IMR-90 (cell line): ENCODE data around the gene PTPRN2. TPM values are rescaled to one million over a fixed set of nuclear protein-coding genes. Genes with fewer than 3 reads are reported as not detected.

Source experiments
- ATAC-seq: fragments of 200-7000 bp; cut with Tn5 transposase; 2 replicates; pipeline ENCODE4 v1.9.1; 2020; ENCODE audit warnings: low read depth, mild to moderate bottlenecking, moderate library complexity
- BruUV-seq: library from RNA; stranded (reverse); fragments of 400-500 nt; replicated peaks from 2 replicates; lab custom pipeline; 2021; lab: Mats Ljungman, UMichigan
- CTCF ChIA-PET: fragments of 300-600 bp; formaldehyde crosslinking; extraction: SDS; loops from one replicate; lab custom pipeline; 2021; ENCODE audit warnings: antibody characterized with exemption; lab: Yijun Ruan, JAX
- POLR2A ChIA-PET: fragments of 300-600 bp; sonication (Branson Sonifier 250); formaldehyde crosslinking; loops from one replicate; lab custom pipeline; 2022; ENCODE audit warnings: antibody characterized with exemption; ENCODE audit not compliant: unreplicated experiment; lab: Charles Lee
- DNase-seq: peaks from one replicate; pipeline ENCODE4 v3.0.0; 2013
- H2AFZ ChIP-seq: replicated peaks from 2 replicates; pipeline ENCODE3; 2013; ENCODE audit warnings: low read length, mild to moderate bottlenecking; ENCODE audit not compliant: poor library complexity
- H2AK5ac ChIP-seq: 2 replicates; pipeline ENCODE4 v1.6.1; 2013; ENCODE audit warnings: low read depth, low read length, inconsistent platforms
- H2AK9ac ChIP-seq: replicated peaks from 2 replicates; pipeline ENCODE3; 2013; ENCODE audit warnings: mild to moderate bottlenecking, low read depth, low read length, moderate library complexity; ENCODE audit not compliant: poor library complexity
- H2BK120ac ChIP-seq: 2 replicates; pipeline ENCODE4 v1.6.1; 2013; ENCODE audit warnings: low read depth, low read length, inconsistent platforms
- H2BK15ac ChIP-seq: 3 replicates; pipeline ENCODE4 v1.6.1; 2013; ENCODE audit warnings: low read depth, low read length, inconsistent platforms
- H2BK20ac ChIP-seq: 2 replicates; pipeline ENCODE4 v1.6.1; 2013; ENCODE audit warnings: low read depth, mild to moderate bottlenecking, inconsistent platforms, low read length, moderate library complexity
- H2BK5ac ChIP-seq: 2 replicates; pipeline ENCODE4 v1.6.1; 2013; ENCODE audit warnings: mild to moderate bottlenecking, low read depth, low read length, inconsistent platforms; ENCODE audit not compliant: poor library complexity, severe bottlenecking
- H3K14ac ChIP-seq: replicated peaks from 2 replicates; pipeline ENCODE4 v1.6.1; 2013; ENCODE audit warnings: low read depth, low read length, inconsistent platforms
- H3K18ac ChIP-seq: 2 replicates; pipeline ENCODE4 v1.6.1; 2013; ENCODE audit warnings: low read depth, low read length, control low read depth
- H3K23ac ChIP-seq: 2 replicates; pipeline ENCODE4 v1.6.1; 2013; ENCODE audit warnings: low read depth, low read length, inconsistent platforms
- H3K27ac ChIP-seq: 2 replicates; pipeline ENCODE4 v1.5.1; 2013; ENCODE audit warnings: mild to moderate bottlenecking, control low read depth, low read length; ENCODE audit not compliant: insufficient read depth
- H3K27me3 ChIP-seq: 2 replicates; pipeline ENCODE4 v1.6.1; 2013; ENCODE audit warnings: low read length; ENCODE audit not compliant: control insufficient read depth, insufficient read depth
- H3K36me3 ChIP-seq: 2 replicates; pipeline ENCODE4 v1.6.1; 2013; ENCODE audit warnings: low read length, mixed read lengths; ENCODE audit not compliant: control insufficient read depth, insufficient read depth
- H3K4ac ChIP-seq: 2 replicates; pipeline ENCODE4 v1.6.1; 2013; ENCODE audit warnings: low read depth, low read length, inconsistent platforms
- H3K4me1 ChIP-seq: 2 replicates; pipeline ENCODE4 v1.6.1; 2013; ENCODE audit warnings: low read length, mixed read lengths; ENCODE audit not compliant: control insufficient read depth, insufficient read depth
- H3K4me2 ChIP-seq: 2 replicates; pipeline ENCODE4 v1.6.1; 2013; ENCODE audit warnings: low read depth, mild to moderate bottlenecking, control low read depth, low read length, moderate library complexity
- H3K4me3 ChIP-seq: 2 replicates; pipeline ENCODE4 v1.5.1; 2013; ENCODE audit warnings: low read depth, mild to moderate bottlenecking, control low read depth, low read length, moderate library complexity; ENCODE audit not compliant: insufficient read depth
- H3K56ac ChIP-seq: 2 replicates; pipeline ENCODE4 v1.6.1; 2013; ENCODE audit warnings: low read length, inconsistent platforms; ENCODE audit not compliant: insufficient read depth; ENCODE audit errors: extremely low read depth
- H3K79me1 ChIP-seq, 2 experiments: 2 replicates each; pipeline ENCODE4 v1.6.1; 2013; ENCODE audit warnings: low read length in 2 of 2, inconsistent platforms in 1 of 2, low read depth in 1 of 2
- H3K9ac ChIP-seq: 2 replicates; pipeline ENCODE4 v1.6.1; 2013; ENCODE audit warnings: low read depth, low read length, control low read depth
- H3K9me1 ChIP-seq: 2 replicates; pipeline ENCODE4 v1.6.1; 2013; ENCODE audit warnings: low read length, inconsistent platforms; ENCODE audit not compliant: insufficient read depth
- H3K9me3 ChIP-seq: 2 replicates; pipeline ENCODE4 v1.6.1; 2013; ENCODE audit warnings: low read length; ENCODE audit not compliant: control insufficient read depth, insufficient read depth
- H4K20me1 ChIP-seq: 2 replicates; pipeline ENCODE4 v1.6.1; 2013; ENCODE audit warnings: low read length, inconsistent platforms; ENCODE audit not compliant: insufficient read depth
- H4K5ac ChIP-seq: 2 replicates; pipeline ENCODE4 v1.6.1; 2013; ENCODE audit warnings: mild to moderate bottlenecking, low read depth, low read length, control low read depth
- H4K8ac ChIP-seq, 2 experiments: 2 replicates each; pipeline ENCODE4 v1.6.1; 2013; ENCODE audit warnings: low read depth in 2 of 2, low read length in 2 of 2, control low read depth in 1 of 2, inconsistent platforms in 1 of 2
- H4K91ac ChIP-seq: 2 replicates; pipeline ENCODE4 v1.6.1; 2013; ENCODE audit warnings: low read depth, low read length, inconsistent platforms; ENCODE audit not compliant: insufficient read depth
- CEBPB ChIP-seq: IDR thresholded peaks from 2 replicates; pipeline ENCODE4 v1.6.1; 2012; ENCODE audit warnings: low read depth, low read length, improper control_type of control experiment
- CHD1 ChIP-seq: IDR thresholded peaks from 2 replicates; pipeline ENCODE4 v1.6.1; 2012; ENCODE audit warnings: low read depth, low read length, improper control_type of control experiment
- MAFK ChIP-seq: IDR thresholded peaks from 2 replicates; pipeline ENCODE4 v1.6.1; 2012; ENCODE audit warnings: low read depth, low read length, improper control_type of control experiment
- RFX5 ChIP-seq: IDR thresholded peaks from 2 replicates; pipeline ENCODE4 v1.8.0; 2012; ENCODE audit warnings: low read depth, mild to moderate bottlenecking, low read length, moderate library complexity
- SMC3 ChIP-seq: fragments of 150-350 bp; IDR thresholded peaks from 2 replicates; pipeline ENCODE4 v1.6.1; 2016; ENCODE audit warnings: low read depth, mild to moderate bottlenecking, antibody characterized with exemption, low read length, moderate library complexity
- WGBS, 2 experiments: methylation state at CpG; one replicate each; pipeline versions ENCODE4 v1.1.5 to v1.1.7; 2013; ENCODE audit warnings: missing lambda C conversion rate in 2 of 2; ENCODE audit not compliant: insufficient read length in 1 of 2; ENCODE audit errors: extremely low coverage in 2 of 2; 5-methylcytosine and 5-hydroxymethylcytosine counted together
- dilution Hi-C: fragments of 300-500 bp; cut with HindIII; formaldehyde crosslinking; loops from one replicate; pipeline ENCODE4 v1.14.3; 2018; ENCODE audit warnings: low sequenced_read_pairs; ENCODE audit not compliant: unreplicated experiment
- in situ Hi-C: fragments of 300-500 bp; cut with MboI; formaldehyde crosslinking; loops from 3 replicates; pipeline ENCODE4 v1.14.3; 2019; ENCODE audit warnings: low sequenced_read_pairs, inconsistent platforms, mixed read lengths
- intact Hi-C: fragments of 100-400 bp; cut with micrococcal nuclease; formaldehyde crosslinking; loops from 2 replicates; pipeline ENCODE4 v1.10.0; 2022
- polyA plus RNA-seq, 3 experiments: library from polyadenylated mRNA; depleted of rRNA; stranded (reverse); fragments of >200 nt; gene quantifications; 2 replicates each; pipeline ENCODE4 v1.2.3, GENCODE V29; 2012; ENCODE audit warnings: low replicate concordance in 1 of 3
- total RNA-seq: library from RNA; depleted of rRNA; stranded (reverse); fragments of >200 nt; gene quantifications from 2 replicates; pipeline ENCODE4 v1.2.3, GENCODE V29; 2012
- TF ChIP-seq, protein P1 (sequence below): fragments of 150-350 bp; IDR thresholded peaks from 2 replicates; pipeline ENCODE4 v1.6.1; 2017; ENCODE audit warnings: mild to moderate bottlenecking, antibody characterized with exemption, low read length, low read depth

Gene PTPRN2
- total and polyA plus RNA-seq, 2 of the 4 experiments (the other 2 are of a cell fraction): 0.03 TPM; not detected in 1

DNA sequence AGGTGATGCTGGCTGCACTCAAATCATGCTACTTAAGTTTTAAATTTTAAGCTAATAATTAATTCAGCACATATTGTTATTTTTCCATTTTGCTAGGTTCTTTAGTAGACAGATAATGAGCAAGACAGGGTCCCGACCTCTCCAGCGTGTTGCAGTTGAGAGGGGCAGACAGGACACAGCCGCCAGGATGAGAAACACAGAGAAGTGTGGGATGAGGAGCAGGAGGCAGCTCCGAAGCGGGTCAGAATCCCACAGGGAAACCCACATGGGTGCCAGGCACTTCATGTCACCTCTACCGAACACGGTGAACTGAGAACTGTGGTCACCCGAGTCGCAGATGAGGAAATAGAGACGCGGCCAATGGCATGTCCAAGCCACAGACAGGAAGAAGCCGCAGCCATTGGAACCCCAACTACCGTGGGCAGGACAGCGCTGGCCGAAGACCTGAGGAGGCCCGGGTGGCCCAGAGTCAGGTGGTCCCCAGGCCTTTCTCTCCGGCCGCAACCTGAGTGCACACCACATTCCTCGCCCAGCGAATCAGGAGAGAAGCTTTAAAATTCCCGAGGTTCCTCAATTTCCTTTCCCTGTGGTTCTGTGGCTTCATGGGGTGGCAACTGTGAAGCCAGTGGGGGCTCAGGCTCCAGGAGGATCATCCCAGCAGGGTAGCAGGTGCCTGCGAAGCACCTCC is 1037.9 kb downstream of the PTPRN2 start:
- Histone ChIP-seq H3K4ac (no peak overlapping the region), H2AFZ (no peak overlapping the region), H3K18ac (no peak overlapping the region), H3K4me1 (no peaks in the 10 kb centered on the region), H3K27me3 (no peaks in the 10 kb centered on the region), H4K91ac (no peak overlapping the region), H3K79me1 (no peaks in the 10 kb centered on the region), H3K4me2 (no peak overlapping the region), H2AK9ac (no peak overlapping the region), H2AK5ac (no peak overlapping the region), H4K20me1 (no peaks in the 10 kb centered on the region), H3K36me3 (no peaks in the 10 kb centered on the region), H2BK120ac (no peak overlapping the region), H3K9me1 (no peaks in the 10 kb centered on the region), H3K23ac (no peak overlapping the region), H4K8ac (no peak overlapping the region), H3K27ac (no peak overlapping the region), H3K14ac (no peak overlapping the region), H4K5ac (no peak overlapping the region), H3K9me3 (peaks cover 52% of the 10 kb centered on the region), H2BK15ac (no peak overlapping the region), H3K56ac (no peak overlapping the region), H2BK5ac (no peak overlapping the region), H3K4me3 (no peak overlapping the region), H2BK20ac (no peak overlapping the region), H3K9ac (no peak overlapping the region)
- DNase-seq: no peak
- in situ Hi-C loops (no loop called here), intact Hi-C loops (no loop called here), dilution Hi-C loops (no loop called here)
- ChIA-PET CTCF (no interaction called here), POLR2A (no interaction called here)
- no TSS peak for BruUV-seq
- WGBS, 2 experiments: 74% methylated on average over 16 of the region's 22 CpGs; no CpG with 5 or more reads in 1 of the 2 experiments
- ATAC-seq: no peak
- TF ChIP-seq CEBPB (no peak), SMC3 (no peak), RFX5 (no peak), CHD1 (no peak), MAFK (no peak)
- TF ChIP-seq, protein P1, sequence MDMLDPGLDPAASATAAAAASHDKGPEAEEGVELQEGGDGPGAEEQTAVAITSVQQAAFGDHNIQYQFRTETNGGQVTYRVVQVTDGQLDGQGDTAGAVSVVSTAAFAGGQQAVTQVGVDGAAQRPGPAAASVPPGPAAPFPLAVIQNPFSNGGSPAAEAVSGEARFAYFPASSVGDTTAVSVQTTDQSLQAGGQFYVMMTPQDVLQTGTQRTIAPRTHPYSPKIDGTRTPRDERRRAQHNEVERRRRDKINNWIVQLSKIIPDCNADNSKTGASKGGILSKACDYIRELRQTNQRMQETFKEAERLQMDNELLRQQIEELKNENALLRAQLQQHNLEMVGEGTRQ: no peak
